Fibroblast of skin of right biceps (primary cell): ENCODE data around the gene DENND1A.
"Not testable (repeated sequence)": the region's sequence is repeated elsewhere in the genome, so short reads cannot be mapped to it uniquely, and the experiment has no call there.

ENCODE experiments used
- DNase-seq: peaks from one replicate; pipeline ENCODE4 v3.0.0-alpha.2; 2013

The DENND1A gene

DNA sequence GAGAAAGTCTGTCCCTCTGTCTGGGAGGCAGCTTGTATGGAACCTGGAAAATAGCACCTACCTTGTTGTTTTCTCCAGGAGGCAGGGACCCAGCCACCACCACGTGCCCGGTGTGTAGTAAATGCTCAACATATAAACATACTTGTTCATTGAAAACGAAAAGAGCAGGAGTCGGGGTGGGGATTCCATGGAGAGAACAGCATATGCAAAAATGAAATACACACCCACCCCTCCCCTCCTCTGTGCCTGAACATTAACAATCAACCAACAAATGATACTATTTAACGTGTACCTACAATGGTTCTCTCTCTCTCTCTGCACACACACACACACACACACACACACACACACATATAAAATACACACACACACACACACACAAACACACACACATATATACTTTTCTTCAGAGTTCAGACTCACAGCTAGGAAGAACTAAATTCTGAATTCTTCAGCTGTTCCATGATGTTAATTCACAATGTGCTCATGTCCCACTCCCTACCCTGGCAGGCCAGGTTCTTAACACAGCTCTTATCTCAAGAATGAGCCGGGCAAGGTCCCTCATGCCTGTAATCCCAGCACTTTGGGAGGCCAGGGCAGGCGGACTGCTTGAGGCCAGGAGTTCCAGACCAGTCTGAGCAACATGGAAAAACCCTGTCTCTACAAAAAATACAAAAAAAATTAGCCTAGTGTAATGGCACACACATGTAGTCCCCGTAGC, 16.3 kb upstream of the DENND1A start:
- DNase-seq: no peak

DNA sequence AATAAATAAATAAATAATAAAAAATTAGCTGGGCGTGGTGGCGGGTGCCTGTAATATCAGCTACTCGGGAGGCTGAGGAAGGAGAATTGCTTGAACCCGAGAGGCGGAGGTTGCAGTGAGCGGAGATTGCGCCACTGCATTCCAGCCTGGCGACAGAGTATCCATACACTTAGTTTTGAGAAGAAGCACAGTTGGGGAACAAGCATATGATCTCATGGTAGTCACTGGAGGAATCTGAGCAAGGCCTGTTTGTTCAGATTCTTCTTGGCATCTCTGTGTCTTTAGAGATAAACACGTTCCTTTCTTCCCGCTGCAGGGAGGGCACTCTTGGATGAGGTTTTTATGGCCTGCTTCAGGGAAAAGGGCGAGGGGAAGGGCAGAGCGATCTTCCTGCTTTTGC, 15.6 kb upstream of the DENND1A start:
- peak; percentile 31 for DNase-seq

DNA sequence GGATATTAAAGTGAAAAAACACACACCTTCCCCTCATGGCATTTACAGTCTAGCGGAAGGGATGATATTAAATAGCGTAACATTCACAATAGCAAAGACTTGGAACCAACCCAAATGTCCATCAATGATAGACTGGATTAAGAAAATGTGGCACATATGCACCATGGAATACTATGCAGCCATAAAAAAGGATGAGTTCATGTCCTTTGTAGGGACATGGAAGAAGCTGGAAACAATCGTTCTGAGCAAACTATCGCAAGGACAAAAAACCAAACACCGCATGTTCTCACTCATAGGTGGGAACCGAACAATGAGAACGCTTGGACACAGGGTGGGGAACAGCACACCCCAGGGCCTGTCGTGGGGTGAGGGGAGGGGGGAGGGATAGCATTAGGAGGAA, 14.5 kb upstream of the DENND1A start:
- DNase-seq: not testable (repeated sequence)

DNA sequence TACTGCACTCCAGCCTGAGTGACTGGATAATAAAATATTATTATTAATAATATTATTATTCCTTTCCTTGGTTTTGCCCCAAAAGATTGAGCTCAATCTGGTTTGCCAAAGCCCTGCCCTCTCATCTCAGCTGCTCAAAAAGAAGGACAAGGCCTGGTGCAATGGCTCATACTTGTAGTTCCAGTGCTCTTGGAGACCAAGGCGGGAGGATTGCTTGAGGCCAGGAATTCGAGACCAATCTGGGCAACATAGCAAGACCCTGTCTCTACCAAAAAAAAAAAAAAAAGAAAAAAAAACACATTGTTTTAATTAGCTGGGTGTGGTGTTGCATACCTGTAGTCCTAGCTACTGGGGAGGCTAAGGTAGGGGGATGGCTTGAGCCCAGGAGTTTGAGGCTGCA, 13.7 kb upstream of the DENND1A start:
- no peak for DNase-seq

DNA sequence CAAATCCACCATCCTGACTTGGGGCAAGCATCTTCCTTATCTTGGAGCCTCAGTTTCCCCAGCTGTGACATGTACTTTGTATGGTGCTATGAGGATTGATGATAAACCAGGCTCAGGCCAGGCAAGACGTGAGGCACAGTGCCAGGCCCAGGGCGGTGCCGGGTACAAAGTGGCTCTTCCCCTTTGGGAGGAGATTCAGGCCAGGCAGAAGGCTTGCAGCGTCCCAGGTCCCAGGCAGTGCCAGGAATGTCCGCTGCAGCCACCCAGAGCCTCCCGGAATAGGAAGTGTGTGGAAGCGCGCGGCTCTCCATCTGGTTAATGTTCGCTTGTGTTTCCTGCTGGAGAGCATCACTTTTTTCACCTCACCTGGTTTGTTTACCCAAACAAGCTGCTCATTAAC, 12.6 kb upstream of the DENND1A start:
- no peak for DNase-seq

DNA sequence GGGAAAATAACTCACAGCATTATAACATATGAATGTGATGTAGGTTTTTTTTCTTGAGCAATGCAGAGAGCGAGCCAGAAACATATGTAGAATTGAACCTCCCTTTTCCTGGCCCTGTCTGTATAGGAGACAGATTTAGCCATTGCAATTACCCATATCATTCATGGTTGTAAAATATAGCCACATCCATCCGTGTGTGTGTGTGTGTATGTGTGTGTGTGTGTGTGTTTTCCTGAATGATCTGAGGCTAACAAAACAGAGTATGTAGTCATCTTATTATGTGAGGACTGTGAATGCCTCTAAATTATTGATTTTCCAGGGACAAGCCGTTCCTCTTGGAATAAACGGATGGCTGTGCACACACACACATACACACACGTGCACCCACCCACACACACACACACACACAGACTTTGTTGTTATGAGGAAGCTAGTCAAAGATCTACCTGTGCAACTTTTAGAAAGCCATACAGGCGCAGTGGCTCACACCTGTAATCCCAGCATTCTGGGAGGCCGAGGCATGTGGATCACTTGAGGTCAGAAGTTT, 11.7 kb upstream of the DENND1A start:
- no peak for DNase-seq

DNA sequence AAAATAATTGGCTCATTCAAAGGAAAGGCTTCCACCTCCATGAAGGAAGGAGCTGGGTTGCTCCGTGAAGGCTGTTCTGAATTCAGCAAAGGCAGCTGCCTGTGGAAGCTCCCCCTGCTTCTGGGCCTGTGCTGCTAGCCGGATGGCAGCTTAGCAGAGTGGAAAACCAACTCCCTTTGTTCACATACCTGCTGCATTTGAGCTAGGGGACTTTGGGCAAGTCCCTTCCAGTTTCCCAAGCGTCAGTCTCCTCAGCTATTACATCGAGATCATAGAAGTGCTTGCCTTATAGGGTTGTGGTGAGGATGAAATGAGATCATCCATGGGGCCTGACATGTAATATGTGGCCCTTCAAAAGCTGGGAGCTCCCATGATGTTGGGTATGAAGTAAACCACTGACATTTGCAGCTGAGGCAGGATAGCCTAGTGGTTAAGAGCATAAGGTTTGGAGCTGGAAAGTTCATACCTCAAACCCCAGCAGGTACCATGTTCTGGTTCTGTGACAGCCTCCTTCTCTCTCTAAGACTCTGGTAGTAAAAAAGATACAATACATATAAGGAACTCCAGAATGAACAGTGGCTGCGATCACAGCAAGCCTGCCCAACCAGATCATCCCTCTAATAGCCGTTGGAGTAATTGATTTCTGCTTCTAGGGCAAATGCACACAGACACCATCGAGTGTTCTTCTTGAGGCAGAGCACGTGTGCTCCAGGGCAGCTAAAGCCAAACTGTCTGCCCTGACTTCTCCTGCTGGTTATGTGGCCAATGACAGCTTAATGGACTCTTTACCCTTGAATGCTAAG, 11.0 kb upstream of the DENND1A start:
- no peak for DNase-seq

DNA sequence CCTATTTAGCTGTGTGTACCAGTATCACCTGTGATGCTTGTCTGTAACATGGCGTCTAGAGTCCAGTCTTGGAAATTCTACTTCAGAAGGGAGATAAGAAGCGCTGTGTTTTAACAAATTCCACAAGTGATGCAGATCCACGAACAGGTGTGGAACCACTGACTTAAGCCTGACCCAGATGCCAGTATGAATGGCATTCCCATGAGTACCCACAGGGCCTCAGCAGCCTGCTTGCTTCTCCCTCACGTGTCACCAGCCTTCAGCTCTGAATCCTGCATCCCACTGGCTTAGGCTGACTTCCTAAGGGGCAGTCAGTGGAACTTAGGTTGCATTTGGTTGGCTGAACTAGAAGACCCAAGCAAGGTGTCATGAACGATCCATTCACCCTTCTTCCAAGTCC, 8.5 kb upstream of the DENND1A start:
- DNase-seq: no peak

DNA sequence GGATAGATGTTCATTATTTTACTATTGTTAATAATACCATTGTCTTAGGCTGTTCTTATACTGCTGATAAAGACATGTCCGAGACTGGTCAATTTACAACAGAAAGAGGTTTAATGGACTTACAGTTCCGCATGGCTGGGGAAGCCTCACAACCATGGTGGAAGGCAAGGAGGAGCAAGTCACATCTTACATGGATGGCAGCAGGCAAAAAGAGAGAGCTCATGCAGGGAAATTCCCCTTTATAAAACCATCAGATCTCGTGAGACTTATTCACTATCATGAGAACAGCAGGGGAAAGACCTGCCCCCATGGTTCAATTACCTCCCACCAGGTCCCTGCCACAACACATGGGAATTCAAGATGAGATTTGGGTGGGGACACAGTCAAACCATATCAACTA, 6.6 kb upstream of the DENND1A start:
- DNase-seq: not testable (repeated sequence)

DNA sequence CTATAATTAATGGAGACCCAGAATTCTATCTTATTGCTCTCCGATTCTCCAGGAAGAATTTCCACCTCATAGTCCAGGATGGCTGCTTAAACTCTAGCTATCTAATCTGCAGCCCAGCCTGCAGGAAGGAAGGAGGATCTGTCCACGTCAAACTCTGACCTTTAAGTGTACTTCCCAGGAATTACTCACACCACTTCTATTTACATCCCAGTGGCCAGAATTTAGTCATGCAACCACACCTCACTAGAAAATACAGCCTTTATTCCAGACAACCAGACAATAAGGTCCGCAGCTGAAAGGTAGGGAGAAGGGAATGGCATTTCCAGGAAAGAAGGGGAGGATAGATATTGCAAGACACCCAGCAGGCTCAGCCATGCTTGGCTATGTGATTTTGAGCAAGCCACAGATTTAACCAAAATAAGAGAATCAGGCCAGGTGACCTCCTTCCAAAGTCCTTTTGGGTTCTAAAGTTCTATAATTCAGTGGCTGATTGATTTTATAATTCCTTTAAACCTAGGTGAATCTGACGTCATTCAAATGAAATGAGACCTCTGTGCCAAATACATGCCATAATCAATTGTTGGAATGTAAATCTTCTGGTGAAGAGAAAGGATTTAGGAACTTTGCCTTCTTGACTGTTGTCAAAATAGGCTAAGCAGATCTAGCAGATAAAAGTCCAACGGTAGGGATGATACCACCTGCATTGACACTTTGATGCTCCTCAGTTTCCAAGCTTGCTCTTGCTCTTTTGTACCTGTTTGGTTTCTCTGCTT, 3.7 kb upstream of the DENND1A start:
- peak; percentile 25 for DNase-seq

DNA sequence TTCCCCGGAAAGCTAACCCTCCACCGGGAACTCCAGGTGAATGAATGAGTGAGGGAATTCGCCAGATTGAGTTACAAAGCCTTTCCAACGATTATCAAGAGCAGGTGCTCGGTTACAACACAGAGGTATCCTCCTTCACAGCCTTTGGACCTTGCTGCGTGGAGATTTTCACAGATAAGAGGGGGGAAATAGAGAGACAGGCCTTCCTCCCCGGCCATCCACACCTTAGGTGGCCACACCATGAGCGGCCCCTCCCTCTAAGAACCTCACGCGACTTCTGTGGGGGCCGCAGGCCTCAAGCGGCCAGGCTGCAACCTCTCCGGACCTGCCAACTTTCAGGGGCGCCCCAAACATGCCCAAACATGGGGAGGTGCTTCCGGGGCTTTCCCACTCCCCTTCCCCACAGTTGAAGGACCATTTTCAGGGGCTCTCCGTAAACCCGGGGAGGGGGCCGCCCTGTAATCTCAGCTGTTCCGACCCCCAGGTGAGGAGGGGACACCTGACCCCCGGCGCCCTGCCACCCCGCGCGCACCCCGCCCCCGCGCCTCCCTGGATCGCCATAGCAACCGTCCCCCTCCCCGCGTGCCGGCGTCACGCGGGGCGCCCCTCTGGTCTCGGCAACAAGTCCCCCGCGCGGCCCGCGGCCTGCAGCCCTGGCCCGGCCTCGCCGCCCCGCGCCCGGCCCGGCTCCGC, 603 bp downstream of the DENND1A start:
- no peak for DNase-seq

DNA sequence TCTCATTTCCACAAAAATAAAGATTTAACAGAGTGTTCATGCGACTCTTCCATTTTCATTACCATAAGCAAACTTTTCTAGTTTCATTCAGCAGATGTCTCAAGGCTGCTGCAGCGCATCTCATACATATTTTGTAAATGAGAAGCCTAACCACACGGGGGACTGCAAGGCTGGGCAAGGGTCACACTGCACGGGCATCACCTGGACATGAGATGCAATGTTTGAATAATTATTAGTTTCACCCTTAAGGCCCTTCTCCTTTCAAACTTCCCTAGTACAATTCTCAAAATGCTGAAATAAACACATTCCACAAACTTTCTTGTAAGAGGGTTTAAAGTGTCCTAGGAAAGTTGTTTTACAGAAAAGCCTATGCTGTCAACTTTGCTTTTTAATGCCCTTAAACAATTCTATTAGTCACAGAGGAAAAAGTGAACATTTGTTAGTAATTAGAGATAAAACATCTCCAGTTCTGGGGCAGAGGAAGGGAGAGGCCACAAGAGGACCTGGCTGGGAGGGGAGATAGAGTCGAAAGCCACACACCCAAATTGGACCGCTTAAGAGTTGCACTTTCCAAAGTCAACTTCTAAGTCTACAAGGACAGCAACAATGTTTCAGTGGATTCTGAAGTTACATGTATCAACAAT, 1.3 kb downstream of the DENND1A start:
- peak; percentile 67 for DNase-seq

DNA sequence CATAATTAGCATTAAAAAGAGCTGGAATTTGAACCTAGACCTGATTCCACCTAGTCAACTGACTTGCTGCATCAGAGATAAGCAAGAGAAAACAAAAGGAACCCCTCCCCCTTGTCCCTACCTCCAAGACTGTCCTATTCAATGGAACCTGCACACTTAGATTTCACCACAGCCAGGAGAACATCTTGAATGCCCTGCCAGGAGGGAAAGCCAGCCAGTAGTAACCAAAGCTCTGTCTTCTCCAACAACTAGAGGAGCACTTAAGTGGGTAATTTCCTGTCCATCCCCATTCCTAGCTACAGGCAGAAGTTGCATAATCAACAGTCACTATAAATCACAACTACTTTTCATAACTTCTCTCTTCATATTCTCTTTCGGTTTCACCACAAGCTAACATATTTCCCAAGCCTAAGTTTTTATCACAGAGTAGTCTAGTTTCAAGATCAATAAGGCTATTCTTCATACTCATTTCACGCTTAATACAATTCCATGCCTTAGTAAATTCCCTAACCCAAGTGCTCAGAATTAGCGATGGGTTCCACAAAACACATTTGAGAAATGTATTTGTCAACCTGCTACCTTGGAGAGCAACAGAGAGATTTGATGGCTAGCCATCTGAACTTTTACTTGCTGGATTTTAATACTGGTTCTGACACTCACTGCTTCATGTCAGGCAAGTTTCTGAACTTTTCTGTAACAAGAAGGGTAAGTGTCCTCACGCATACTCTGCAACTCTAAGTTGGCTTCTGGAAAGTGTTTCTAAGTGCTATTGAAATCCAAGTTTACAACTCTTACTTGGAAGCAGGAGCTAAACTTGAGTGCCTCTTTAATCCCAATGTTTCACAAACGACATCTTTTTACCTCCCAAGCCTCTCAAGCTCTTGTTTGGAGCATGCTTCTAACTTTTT, 2.0 kb downstream of the DENND1A start:
- peak; percentile 57 for DNase-seq

DNA sequence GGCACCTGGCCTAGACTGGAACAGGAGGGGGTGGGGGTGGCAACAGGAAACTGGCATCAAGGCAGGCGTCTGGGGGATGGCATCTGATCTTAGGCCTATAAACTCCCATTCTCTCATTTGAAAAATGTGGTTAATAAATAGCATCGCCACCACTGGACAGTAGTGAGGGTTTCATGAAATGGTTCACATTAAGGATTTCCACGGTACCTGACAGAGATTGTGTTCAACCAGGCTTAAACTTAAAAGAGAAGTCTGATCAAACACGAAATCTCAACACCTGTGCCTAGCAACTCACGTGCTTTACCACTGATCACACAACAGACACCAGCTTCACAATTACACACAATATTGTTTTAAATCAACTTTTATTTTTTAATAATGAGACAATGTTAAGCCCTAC, 3.0 kb downstream of the DENND1A start:
- DNase-seq: no peak

DNA sequence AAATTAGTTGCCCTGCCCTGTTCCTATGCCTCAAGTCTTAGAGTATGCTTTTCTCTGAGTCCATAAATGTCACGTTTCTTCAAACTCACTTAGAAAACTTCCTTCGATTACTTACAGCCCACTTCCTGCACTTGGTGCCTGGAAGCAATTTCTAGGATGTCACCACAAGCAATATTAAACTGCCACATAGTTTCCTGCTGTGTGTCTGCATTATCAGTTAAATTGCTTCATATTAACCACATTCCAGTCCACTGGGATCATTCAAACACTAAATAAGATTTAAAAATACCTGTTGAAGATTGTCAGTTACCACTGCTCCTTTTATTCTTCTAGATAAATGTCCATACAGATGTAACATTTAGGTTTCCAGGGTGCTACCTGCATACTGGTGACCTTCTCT, 4.1 kb downstream of the DENND1A start:
- peak; percentile 69 for DNase-seq

DNA sequence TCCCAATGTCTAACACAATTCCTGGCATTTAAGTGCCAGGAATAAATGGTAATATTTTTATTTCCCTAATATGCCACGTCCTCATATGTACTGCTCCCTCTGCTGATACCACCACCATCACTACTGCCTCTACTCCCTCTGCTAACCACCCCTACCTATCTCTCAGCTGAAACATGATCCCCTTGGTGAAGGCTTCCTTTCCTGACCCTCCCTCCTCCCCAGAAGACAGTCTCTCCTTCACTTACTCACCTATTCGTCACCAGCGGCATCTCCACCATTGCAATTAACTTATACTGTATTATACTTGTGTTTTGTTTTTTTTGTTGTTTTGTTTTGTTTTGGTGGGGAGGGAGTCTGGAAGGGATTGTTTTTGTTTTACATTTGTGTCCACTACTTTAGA, 4.8 kb downstream of the DENND1A start:
- no peak for DNase-seq

DNA sequence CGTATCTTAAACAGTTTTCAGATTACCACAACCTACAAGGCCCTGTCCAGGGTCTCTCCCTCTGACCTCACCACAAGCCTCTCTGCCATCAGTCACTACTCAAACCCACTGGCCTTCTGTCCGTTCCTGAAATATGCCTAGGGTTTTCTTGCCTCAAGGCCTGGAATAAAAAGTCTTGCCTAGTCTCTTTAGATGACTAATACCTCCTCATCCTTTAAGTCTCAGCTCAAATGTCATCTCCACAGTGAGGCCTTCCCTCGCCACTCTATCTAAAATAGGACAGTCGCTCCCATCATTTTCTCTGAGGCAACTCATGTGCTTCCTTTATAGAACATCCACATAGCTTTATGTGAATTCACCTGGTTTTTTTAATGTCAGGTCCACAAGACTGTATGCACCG, 5.2 kb downstream of the DENND1A start:
- DNase-seq: no peak

DNA sequence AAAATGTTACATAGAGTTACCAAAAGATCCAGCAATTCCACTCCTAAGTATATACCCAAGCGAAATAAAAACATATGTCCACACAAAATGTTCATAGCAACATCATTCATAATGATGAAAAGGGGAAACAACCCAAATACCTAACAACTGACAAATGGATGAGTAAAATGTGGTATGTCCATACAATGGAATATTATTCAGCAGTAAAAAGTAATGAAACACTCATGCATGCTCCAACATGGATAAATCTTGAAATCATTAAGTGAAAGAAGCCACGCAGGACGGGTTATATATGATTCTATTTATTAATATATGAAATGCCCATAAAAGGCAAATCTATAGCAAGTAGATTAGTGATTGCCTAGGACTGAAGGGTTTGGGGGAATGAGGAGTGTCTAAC, 6.0 kb downstream of the DENND1A start:
- no peak for DNase-seq

DNA sequence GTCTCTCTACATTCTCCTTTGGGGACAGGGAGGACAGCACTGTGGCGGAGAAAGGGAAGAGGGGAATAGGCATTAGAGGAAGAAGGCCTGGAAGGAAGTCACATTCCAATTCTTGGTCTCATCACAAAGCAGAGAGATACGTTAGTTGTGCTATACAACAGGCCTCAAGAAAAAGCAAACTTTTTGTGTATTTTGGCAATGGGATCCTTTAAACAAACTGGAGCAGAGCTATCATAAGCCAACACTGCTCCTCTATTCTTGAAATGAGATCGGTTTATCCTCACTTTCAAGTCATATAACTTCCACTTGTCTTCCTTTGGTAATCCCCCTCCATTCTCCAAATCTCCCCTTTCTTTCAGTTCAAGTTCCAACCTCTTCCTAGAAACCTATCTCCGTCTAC, 6.5 kb downstream of the DENND1A start:
- DNase-seq: no peak

DNA sequence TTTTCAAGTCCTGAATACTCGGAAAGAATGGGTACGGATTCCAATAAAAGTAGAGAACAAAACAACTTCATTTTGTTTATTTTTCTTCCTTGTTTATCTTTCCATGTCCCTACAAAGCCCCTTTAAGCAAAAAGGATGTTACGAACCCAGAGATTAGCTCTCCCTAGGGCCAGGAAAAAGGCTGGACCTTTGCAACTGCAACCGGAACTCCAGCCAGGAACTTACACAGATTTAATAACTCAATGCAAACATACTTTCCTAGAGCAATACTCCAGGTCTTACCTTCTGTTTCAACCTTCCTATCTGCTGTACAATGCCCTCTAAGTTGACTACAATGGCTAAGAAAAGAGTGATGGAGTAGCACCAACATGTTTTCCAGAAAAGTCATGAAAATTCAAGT, 7.0 kb downstream of the DENND1A start:
- no peak for DNase-seq

DNA sequence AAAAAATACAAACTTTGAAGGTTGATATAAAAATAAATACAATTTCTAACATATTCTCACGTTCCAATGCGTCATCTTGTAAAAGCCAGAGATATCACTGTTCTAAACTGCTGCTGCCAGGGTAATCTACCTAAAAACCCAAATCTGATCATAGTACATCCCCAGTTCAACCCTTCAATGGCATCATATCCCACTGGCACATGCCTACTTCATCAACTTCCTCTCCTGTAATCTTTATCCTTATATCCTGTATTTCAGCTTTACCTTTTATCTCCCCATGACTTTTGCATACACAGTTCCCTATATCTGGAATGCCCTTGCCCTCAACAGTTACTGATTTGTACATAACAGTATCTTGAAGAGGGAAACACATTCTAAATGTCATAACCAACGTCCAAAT, 7.5 kb downstream of the DENND1A start:
- no peak for DNase-seq
